Measurements from ENCODE around the gene SLC25A31. TPM values are rescaled to one million over a fixed set of nuclear protein-coding genes. Genes with fewer than 3 reads are reported as not detected.

SLC25A31 gene
- total and polyA plus RNA-seq, 2 of the 13 experiments (the other 11 are each of a cell fraction or from before 2014, with no cell fraction given), result 0.04 TPM; not detected in 1

GRCh38 chr4:127776620-127777019 lies 46.4 kb downstream of the SLC25A31 start (continued):
- TF ChIP-seq TERF1 (CRISPR knock-in tag; IDR thresholded peaks at IDR 0.05), result no peak
- no peak for TF ChIP-seq ZC3H13 (CRISPR knock-in tag; IDR thresholded peaks at IDR 0.05)

- Histone ChIP-seq H4K20me1 (ENCODE audit: insufficient read depth, low read length) (no peaks in the 10 kb centered on the region), H3K36me3 (replicated peaks in 1 of 2; ENCODE audit: control insufficient read depth in 1 of 2, insufficient read depth in 2 of 2, low read length in 2 of 2) (no peaks in the 10 kb centered on the region), H3K4me2 (ENCODE audit: low read depth, low read length) (0 out of 2 replicates have a peak overlapping the region, but pooled peaks have one; percentile 18), H3K79me2 (ENCODE audit: insufficient read depth, low read length) (no peaks in the 10 kb centered on the region), H3K4me1 (ENCODE audit: insufficient read depth, low read length) (peaks cover 21% of the 10 kb centered on the region), H3K9ac (ENCODE audit: insufficient read depth, low read depth, low read length) (no peak overlapping the region), H2AFZ (ENCODE audit: low read length) (no peak overlapping the region), H3K27me3 (ENCODE audit: control insufficient read depth in 1 of 2, insufficient read depth in 2 of 2, low read length in 2 of 2) (no peaks in the 10 kb centered on the region), H3K9me3 (ENCODE audit: low read length) (no peaks in the 10 kb centered on the region), H3K4me3 (replicated peaks in 1 of 3; ENCODE audit: insufficient read depth in 1 of 3, low read depth in 2 of 3, low read length in 3 of 3) (no peak overlapping the region), H3K27ac (ENCODE audit: extremely low read length, insufficient read depth, low read length) (no peak overlapping the region)
- ATAC-seq (no peak), DNase-seq (ENCODE audit: low spot score) (no peak), FAIRE-seq (no peak)
- intact Hi-C loops (cut with micrococcal nuclease; ENCODE audit: unreplicated experiment) (loop anchor here (5.0 kb wide), 1 partner anchor 155 kb away; no protein-coding TSS in a partner anchor), in situ Hi-C loops (cut with HindIII; ENCODE audit: extremely low pct_ligation_motif_present, low pct_unique_long_range_greater_than_20kb) (no loop called here)
- ChIA-PET CTCF (ENCODE audit: low intra/inter-chr PET ratio, low total read pairs) (no interaction called here), POLR2A (no interaction called here)
- no peak for TF ChIP-seq ZUFSP (CRISPR knock-in tag; IDR thresholded peaks at IDR 0.05; ENCODE audit: borderline replicate concordance)
- no peak for TF ChIP-seq ZNF569 (CRISPR knock-in tag; IDR thresholded peaks at IDR 0.05; ENCODE audit: borderline replicate concordance)
- TF ChIP-seq FOXP1 (IDR thresholded peaks at IDR 0.05), result no peak
- no peak for TF ChIP-seq FOXP1 (CRISPR knock-in tag; IDR thresholded peaks at IDR 0.05)
- no peak for TF ChIP-seq SP140L (CRISPR knock-in tag; IDR thresholded peaks at IDR 0.05; ENCODE audit: borderline replicate concordance)
- no peak for TF ChIP-seq BCL6 (CRISPR knock-in tag; IDR thresholded peaks at IDR 0.05)
- TF ChIP-seq ZKSCAN8 (CRISPR knock-in tag; IDR thresholded peaks at IDR 0.05; ENCODE audit: borderline replicate concordance), result no peak
- no peak for TF ChIP-seq SRF (IDR thresholded peaks at IDR 0.05; ENCODE audit: low read depth, low read length)
- no peak for TF ChIP-seq ZBTB25 (CRISPR knock-in tag; IDR thresholded peaks at IDR 0.05)
- TF ChIP-seq ZNF704 (CRISPR knock-in tag; IDR thresholded peaks at IDR 0.05; ENCODE audit: borderline replicate concordance), result no peak
- no peak for TF ChIP-seq ZFX (CRISPR knock-in tag; IDR thresholded peaks at IDR 0.05; ENCODE audit: low read depth)
- TF ChIP-seq SATB2 (CRISPR knock-in tag; IDR thresholded peaks at IDR 0.05), result no peak
- WGBS (ENCODE audit: low lambda C conversion rate), result 0% methylated on average over 2 of the region's 3 CpGs
- BruUV-seq (replicated peaks), result no TSS peak
These were observed 47.3 kb downstream of the SLC25A31 start for GRCh38 chr4:127777487-127777886.

All from HepG2 (cell line).